Measurements from ENCODE around the gene ZC3H4. TPM values are rescaled to one million over a fixed set of nuclear protein-coding genes. Genes with fewer than 3 reads are reported as not detected.

The ZC3H4 gene
- total RNA-seq, 2 donors from 2014 or later: 35.3 to 49.1 TPM

GRCh38 chr19:47157431-47158321, 44.1 kb upstream of the ZC3H4 start:
- intact Hi-C loops (cut with DNase I): no loop called here
- no peaks in the 10 kb centered on the region for H3K9me3 ChIP-seq
- no peaks in the 10 kb centered on the region for H3K36me3 ChIP-seq
- H3K27me3 ChIP-seq (replicated peaks; ENCODE audit: insufficient read depth): no peaks in the 10 kb centered on the region
- H3K4me1 ChIP-seq (replicated peaks): peaks cover 13% of the 10 kb centered on the region
- 27% methylated on average over 10 of the region's 10 CpGs for WGBS
- TF ChIP-seq POLR2AphosphoS5 (IDR thresholded peaks at IDR 0.05): peak; percentile 9
- TF ChIP-seq CTCF (IDR thresholded peaks at IDR 0.05): no peak
- TF ChIP-seq POLR2A (IDR thresholded peaks at IDR 0.05): no peak
- H3K4me3 ChIP-seq: no peak overlapping the region
- DNase-seq (ENCODE audit: low spot score): peak; percentile 22
- peak overlapping the region; percentile 64 to 74 for H3K27ac ChIP-seq

- Histone ChIP-seq H3K9me3 (no peaks in the 10 kb centered on the region), H3K27me3 (replicated peaks; ENCODE audit: insufficient read depth) (no peaks in the 10 kb centered on the region), H3K4me1 (replicated peaks) (peaks cover 13% of the 10 kb centered on the region), H3K4me3 (no peak overlapping the region), H3K36me3 (no peaks in the 10 kb centered on the region), H3K27ac (peak overlapping the region; percentile 64 to 74)
- WGBS: 50% methylated on average over 7 of the region's 7 CpGs
- TF ChIP-seq CTCF (IDR thresholded peaks at IDR 0.05): no peak
- TF ChIP-seq POLR2A (IDR thresholded peaks at IDR 0.05): no peak
- TF ChIP-seq POLR2AphosphoS5 (IDR thresholded peaks at IDR 0.05): no peak
- intact Hi-C loops (cut with DNase I): no loop called here
- no peak for DNase-seq (ENCODE audit: low spot score)
Measured at GRCh38 chr19:47156861-47157430, 43.4 kb upstream of the ZC3H4 start.

- peaks cover 13% of the 10 kb centered on the region for H3K4me1 ChIP-seq (replicated peaks)
Measured at GRCh38 chr19:47155148-47155547, 41.6 kb upstream of the ZC3H4 start.

GRCh38 chr19:47153266-47153665, 39.7 kb upstream of the ZC3H4 start:
- 23% methylated on average over 2 of the region's 2 CpGs for WGBS
- Histone ChIP-seq H3K27ac (peak overlapping the region; percentile 52), H3K9me3 (no peaks in the 10 kb centered on the region), H3K4me1 (replicated peaks) (peaks cover 13% of the 10 kb centered on the region), H3K27me3 (replicated peaks; ENCODE audit: insufficient read depth) (no peaks in the 10 kb centered on the region), H3K4me3 (no peak overlapping the region), H3K36me3 (no peaks in the 10 kb centered on the region)
- no peak for DNase-seq (ENCODE audit: low spot score)
- no peak for TF ChIP-seq POLR2A (IDR thresholded peaks at IDR 0.05)
- TF ChIP-seq POLR2AphosphoS5 (IDR thresholded peaks at IDR 0.05): no peak
- TF ChIP-seq CTCF (IDR thresholded peaks at IDR 0.05): no peak
- intact Hi-C loops (cut with DNase I): no loop called here

More at GRCh38 chr19:47155148-47155547, 41.6 kb upstream of the ZC3H4 start:
- no peaks in the 10 kb centered on the region for H3K36me3 ChIP-seq
- no peak for TF ChIP-seq POLR2A (IDR thresholded peaks at IDR 0.05)
- no peak for TF ChIP-seq CTCF (IDR thresholded peaks at IDR 0.05)
- no peak for TF ChIP-seq POLR2AphosphoS5 (IDR thresholded peaks at IDR 0.05)
- 53% methylated on average over 7 of the region's 7 CpGs for WGBS
- intact Hi-C loops (cut with DNase I): no loop called here
- no peak overlapping the region for H3K4me3 ChIP-seq
- H3K27ac ChIP-seq: no peak overlapping the region
- DNase-seq (ENCODE audit: low spot score): no peak
- H3K27me3 ChIP-seq (replicated peaks; ENCODE audit: insufficient read depth): no peaks in the 10 kb centered on the region
- no peaks in the 10 kb centered on the region for H3K9me3 ChIP-seq
